ENCODE measurements around the gene KLHL17.

KLHL17 gene

GRCh38 chr1:916173-917075 lies 44.0 kb upstream of the KLHL17 start:
- no peak for TF ChIP-seq CTCF (IDR thresholded peaks at IDR 0.05)
- Histone ChIP-seq H3K27me3 (peaks cover 0 to 83% of the 10 kb centered on the region in 2 donors), H3K27ac (no peak overlapping the region), H3K9me3 (no peaks in the 10 kb centered on the region), H3K4me1 (peaks cover 0 to 31% (median 27%) of the 10 kb centered on the region in 4 donors), H3K4me3 (no peak overlapping the region), H3K36me3 (no peaks in the 10 kb centered on the region)
- intact Hi-C loops (cut with DNase I; ENCODE audit: low total_unique reads): no loop called here
- peak in 1 of 2 donors; percentile 17 for DNase-seq

- no peak overlapping the region for H3K4me3 ChIP-seq
- intact Hi-C loops (cut with DNase I; ENCODE audit: low total_unique reads): no loop called here
- no peak for TF ChIP-seq CTCF (IDR thresholded peaks at IDR 0.05)
- H3K36me3 ChIP-seq: no peaks in the 10 kb centered on the region
- no peaks in the 10 kb centered on the region for H3K9me3 ChIP-seq
- no peak overlapping the region for H3K27ac ChIP-seq
- peaks cover 0 to 37% (median 31%) of the 10 kb centered on the region in 4 donors for H3K4me1 ChIP-seq
- H3K27me3 ChIP-seq: peaks cover 0 to 79% of the 10 kb centered on the region in 2 donors
- no peak for DNase-seq
These were observed 43.3 kb upstream of the KLHL17 start for GRCh38 chr1:917076-917459.

DNA sequence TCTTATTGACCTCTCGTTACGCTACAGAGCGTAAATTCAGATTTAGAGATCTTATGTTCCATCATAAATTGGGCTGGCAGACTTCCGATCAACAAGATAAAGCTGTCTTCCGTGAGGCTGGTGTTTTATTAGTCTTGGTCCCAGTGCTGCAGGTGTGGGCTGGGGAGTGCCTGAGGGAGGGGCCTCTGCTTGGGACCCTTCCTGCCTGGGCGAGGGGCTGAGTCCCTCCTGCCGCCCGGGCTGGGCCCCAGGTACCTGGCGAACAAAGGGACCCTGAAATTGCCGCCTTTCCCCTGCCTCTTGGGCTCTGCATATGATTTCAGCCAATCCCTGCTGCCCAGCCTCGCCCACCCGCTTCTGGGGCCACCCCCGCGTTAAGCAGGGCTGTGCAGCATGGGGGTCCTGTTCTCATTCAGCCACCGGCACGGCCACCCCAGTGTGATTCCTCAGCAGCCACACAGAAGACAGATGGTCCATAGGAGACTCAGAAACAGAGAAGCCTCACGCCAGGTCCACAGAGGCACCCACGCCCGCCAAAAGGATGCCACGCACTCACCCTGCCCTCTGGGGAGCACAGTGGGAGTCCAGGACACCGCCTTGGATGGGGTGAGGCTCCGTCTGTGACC lies 42.8 kb upstream of the KLHL17 start:
- no peaks in the 10 kb centered on the region for H3K9me3 ChIP-seq
- peaks cover 0 to 74% of the 10 kb centered on the region in 2 donors for H3K27me3 ChIP-seq
- DNase-seq: no peak
- H3K27ac ChIP-seq: no peak overlapping the region
- peaks cover 0 to 41% (median 31%) of the 10 kb centered on the region in 4 donors for H3K4me1 ChIP-seq
- H3K4me3 ChIP-seq: no peak overlapping the region
- no peak for TF ChIP-seq CTCF (IDR thresholded peaks at IDR 0.05)
- intact Hi-C loops (cut with DNase I; ENCODE audit: low total_unique reads): no loop called here
- no peaks in the 10 kb centered on the region for H3K36me3 ChIP-seq

DNA sequence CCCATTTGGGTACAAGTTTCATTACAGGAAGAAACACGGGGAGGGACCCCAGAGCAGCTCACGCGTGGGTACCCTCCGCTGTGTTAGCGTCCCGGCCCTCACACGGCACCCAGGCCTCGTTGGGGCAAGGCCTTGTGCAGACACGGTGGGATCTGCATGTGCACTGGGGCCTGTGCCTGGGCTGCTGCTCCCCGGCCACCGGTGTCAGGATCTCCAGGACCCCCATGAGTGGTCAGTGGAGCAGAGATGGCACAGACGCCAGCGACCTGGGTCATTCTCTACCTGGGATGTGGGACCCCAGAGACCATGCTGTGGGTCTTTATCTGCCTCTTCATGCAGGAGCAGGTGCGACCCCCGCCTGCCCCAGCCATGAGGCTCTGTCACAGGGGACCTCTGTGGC lies 42.0 kb upstream of the KLHL17 start:
- DNase-seq: no peak
- H3K36me3 ChIP-seq: no peaks in the 10 kb centered on the region

GRCh38 chr1:918843-919242 lies 41.5 kb upstream of the KLHL17 start:
- no peak for TF ChIP-seq CTCF (IDR thresholded peaks at IDR 0.05)

More for the DNA sequence above, 42.0 kb upstream of the KLHL17 start:
- Histone ChIP-seq H3K27me3 (peaks cover 0 to 71% of the 10 kb centered on the region in 2 donors), H3K4me1 (peaks cover 3 to 48% (median 37%) of the 10 kb centered on the region in 4 donors), H3K27ac (no peak overlapping the region), H3K4me3 (no peak overlapping the region), H3K9me3 (no peaks in the 10 kb centered on the region)
- no peak for TF ChIP-seq CTCF (IDR thresholded peaks at IDR 0.05)
- intact Hi-C loops (cut with DNase I; ENCODE audit: low total_unique reads): no loop called here

More at GRCh38 chr1:918843-919242, 41.5 kb upstream of the KLHL17 start:
- Histone ChIP-seq H3K9me3 (no peaks in the 10 kb centered on the region), H3K27ac (no peak overlapping the region), H3K27me3 (peaks cover 0 to 67% of the 10 kb centered on the region in 2 donors), H3K4me1 (peaks cover 3 to 51% (median 41%) of the 10 kb centered on the region in 4 donors), H3K4me3 (no peak overlapping the region), H3K36me3 (no peaks in the 10 kb centered on the region)
- intact Hi-C loops (cut with DNase I; ENCODE audit: low total_unique reads): no loop called here
- no peak for DNase-seq

All from tibial artery (tissue), 4 donors.